ENCODE data around the gene ADGRL3. TPM values are rescaled to one million over a fixed set of nuclear protein-coding genes. Genes with fewer than 3 reads are reported as not detected.

Gene ADGRL3
- total and polyA plus RNA-seq, 4 donors: 0.39 to 59.9 (median 2.9) TPM

DNA sequence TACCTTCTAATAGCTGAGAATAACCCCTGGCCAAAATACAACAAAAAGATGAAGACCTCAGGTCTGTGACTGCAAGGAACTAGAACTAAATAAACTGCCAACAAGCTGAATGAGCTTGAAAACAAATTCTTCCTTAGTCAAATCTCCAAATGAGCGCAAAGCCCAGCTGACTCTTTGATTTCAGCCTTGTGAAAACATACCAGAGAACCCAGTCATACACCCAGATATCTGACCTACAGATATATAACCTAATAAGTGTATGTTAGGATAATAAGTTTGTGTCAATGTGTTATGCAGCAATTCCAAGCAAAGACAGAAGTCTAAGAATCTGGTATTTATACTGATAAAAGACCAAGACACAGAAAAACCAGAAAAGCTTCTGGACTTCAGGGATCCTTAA is 38.0 kb upstream of the ADGRL3 start:
- 54 to 59% methylated on average over 1 of the region's 1 CpG for WGBS, 2 donors
- H3K27me3 ChIP-seq (ENCODE audit: control insufficient read depth in 3 of 3, insufficient read depth in 3 of 3, low read length in 2 of 3): no peaks in the 10 kb centered on the region
- no peak for ATAC-seq (ENCODE audit: insufficient read depth, low FRiP score)
- H3K36me3 ChIP-seq (ENCODE audit: control insufficient read depth in 4 of 4, insufficient read depth in 4 of 4, low read length in 4 of 4): no peaks in the 10 kb centered on the region
- H3K4me3 ChIP-seq: no peak overlapping the region
- no peak overlapping the region for H3K9ac ChIP-seq (ENCODE audit: insufficient read depth in 1 of 2, low read length in 2 of 2)
- H3K4me1 ChIP-seq (ENCODE audit: control insufficient read depth in 5 of 5, insufficient read depth in 5 of 5, low read length in 5 of 5): no peaks in the 10 kb centered on the region
- no peaks in the 10 kb centered on the region for H3K9me3 ChIP-seq (ENCODE audit: control insufficient read depth in 4 of 4, insufficient read depth in 3 of 4, low read length in 3 of 4)
- TF ChIP-seq, protein P1, sequence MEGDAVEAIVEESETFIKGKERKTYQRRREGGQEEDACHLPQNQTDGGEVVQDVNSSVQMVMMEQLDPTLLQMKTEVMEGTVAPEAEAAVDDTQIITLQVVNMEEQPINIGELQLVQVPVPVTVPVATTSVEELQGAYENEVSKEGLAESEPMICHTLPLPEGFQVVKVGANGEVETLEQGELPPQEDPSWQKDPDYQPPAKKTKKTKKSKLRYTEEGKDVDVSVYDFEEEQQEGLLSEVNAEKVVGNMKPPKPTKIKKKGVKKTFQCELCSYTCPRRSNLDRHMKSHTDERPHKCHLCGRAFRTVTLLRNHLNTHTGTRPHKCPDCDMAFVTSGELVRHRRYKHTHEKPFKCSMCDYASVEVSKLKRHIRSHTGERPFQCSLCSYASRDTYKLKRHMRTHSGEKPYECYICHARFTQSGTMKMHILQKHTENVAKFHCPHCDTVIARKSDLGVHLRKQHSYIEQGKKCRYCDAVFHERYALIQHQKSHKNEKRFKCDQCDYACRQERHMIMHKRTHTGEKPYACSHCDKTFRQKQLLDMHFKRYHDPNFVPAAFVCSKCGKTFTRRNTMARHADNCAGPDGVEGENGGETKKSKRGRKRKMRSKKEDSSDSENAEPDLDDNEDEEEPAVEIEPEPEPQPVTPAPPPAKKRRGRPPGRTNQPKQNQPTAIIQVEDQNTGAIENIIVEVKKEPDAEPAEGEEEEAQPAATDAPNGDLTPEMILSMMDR (IDR thresholded peaks at IDR 0.05; ENCODE audit: control extremely low read depth, extremely low read depth): no peak
- H3K27ac ChIP-seq (ENCODE audit: low read depth in 1 of 2, low read length in 1 of 2): no peak overlapping the region
- no peak for DNase-seq

DNA sequence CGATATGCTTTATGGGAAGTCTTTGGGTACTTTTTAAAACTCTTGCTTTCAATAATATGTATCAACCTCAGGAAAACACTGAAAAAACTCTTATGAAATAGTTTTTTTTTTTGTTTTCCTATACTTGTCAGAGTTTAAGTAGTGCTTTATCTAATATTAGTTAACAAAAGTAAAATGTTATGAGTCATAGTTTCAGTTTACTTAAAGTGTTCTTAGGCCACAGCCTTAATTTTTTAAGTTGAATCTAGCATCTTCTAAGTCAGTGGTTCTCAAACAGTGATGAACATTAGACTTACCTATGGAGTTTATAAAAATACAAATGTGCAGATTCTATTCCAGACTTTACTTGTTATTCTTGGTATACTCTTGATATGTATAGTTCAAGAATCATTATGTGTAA is 26.3 kb upstream of the ADGRL3 start:
- Histone ChIP-seq H3K27me3 (ENCODE audit: control insufficient read depth in 3 of 3, insufficient read depth in 3 of 3, low read length in 2 of 3) (no peaks in the 10 kb centered on the region), H3K4me3 (no peak overlapping the region), H3K4me1 (ENCODE audit: control insufficient read depth in 5 of 5, insufficient read depth in 5 of 5, low read length in 5 of 5) (no peaks in the 10 kb centered on the region), H3K27ac (ENCODE audit: low read depth in 1 of 2, low read length in 1 of 2) (no peak overlapping the region), H3K9me3 (ENCODE audit: control insufficient read depth in 4 of 4, insufficient read depth in 3 of 4, low read length in 3 of 4) (no peaks in the 10 kb centered on the region), H3K36me3 (ENCODE audit: control insufficient read depth in 4 of 4, insufficient read depth in 4 of 4, low read length in 4 of 4) (no peaks in the 10 kb centered on the region), H3K9ac (ENCODE audit: insufficient read depth in 1 of 2, low read length in 2 of 2) (no peak overlapping the region)
- TF ChIP-seq, protein P1 (IDR thresholded peaks at IDR 0.05; ENCODE audit: control extremely low read depth, extremely low read depth): no peak
- no peak for DNase-seq
- ATAC-seq (ENCODE audit: insufficient read depth, low FRiP score): no peak
- 66 to 78% methylated on average over 1 of the region's 1 CpG for WGBS, 2 donors

DNA sequence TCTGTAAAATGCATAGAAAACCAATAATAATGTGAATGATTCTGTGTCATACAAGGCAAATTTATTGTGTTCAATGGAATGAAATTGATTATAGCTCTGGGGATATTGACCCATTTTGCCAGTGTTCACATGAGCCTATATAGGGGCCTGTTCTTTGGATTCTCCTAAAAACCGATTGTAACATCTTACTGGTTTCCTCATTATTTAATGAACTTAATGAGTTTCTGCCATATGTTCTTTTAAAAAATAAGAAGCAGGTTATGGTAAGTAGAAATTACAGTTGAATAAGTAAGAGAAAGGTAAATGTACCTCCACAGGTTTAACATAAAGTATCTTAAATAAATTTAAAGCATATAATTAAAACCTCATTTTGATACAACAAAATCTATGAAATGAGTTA is 24.6 kb upstream of the ADGRL3 start:
- Histone ChIP-seq H3K27me3 (ENCODE audit: control insufficient read depth in 3 of 3, insufficient read depth in 3 of 3, low read length in 2 of 3) (no peaks in the 10 kb centered on the region), H3K4me3 (no peak overlapping the region), H3K9ac (ENCODE audit: insufficient read depth in 1 of 2, low read length in 2 of 2) (no peak overlapping the region), H3K9me3 (ENCODE audit: control insufficient read depth in 4 of 4, insufficient read depth in 3 of 4, low read length in 3 of 4) (no peaks in the 10 kb centered on the region), H3K4me1 (ENCODE audit: control insufficient read depth in 5 of 5, insufficient read depth in 5 of 5, low read length in 5 of 5) (no peaks in the 10 kb centered on the region), H3K27ac (ENCODE audit: low read depth in 1 of 2, low read length in 1 of 2) (no peak overlapping the region), H3K36me3 (ENCODE audit: control insufficient read depth in 4 of 4, insufficient read depth in 4 of 4, low read length in 4 of 4) (no peaks in the 10 kb centered on the region)
- ATAC-seq (ENCODE audit: insufficient read depth, low FRiP score): no peak
- no peak for DNase-seq
- WGBS, 2 donors: 51 to 56% methylated on average over 1 of the region's 1 CpG
- TF ChIP-seq, protein P1 (IDR thresholded peaks at IDR 0.05; ENCODE audit: control extremely low read depth, extremely low read depth): no peak

DNA sequence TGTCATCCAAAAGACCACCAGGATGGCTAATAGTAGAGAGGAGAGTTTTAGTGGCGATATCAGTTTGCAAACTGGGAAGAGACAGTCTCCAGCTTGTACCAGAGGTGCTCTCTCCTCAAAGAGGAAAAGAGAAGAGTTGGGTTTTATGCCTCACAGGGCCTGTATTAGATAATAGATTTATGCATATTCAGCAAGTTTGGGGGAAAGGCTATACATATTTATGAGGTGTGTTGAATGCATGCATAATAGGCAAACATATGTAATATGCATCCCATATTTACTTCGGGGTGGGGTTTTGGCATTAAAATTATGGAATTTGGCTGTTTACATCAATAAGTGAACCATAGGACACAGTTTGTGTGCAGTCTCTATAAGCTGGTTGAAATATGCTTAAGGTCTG is 22.8 kb upstream of the ADGRL3 start:
- Histone ChIP-seq H3K9me3 (ENCODE audit: control insufficient read depth in 4 of 4, insufficient read depth in 3 of 4, low read length in 3 of 4) (no peaks in the 10 kb centered on the region), H3K27me3 (ENCODE audit: control insufficient read depth in 3 of 3, insufficient read depth in 3 of 3, low read length in 2 of 3) (no peaks in the 10 kb centered on the region), H3K4me1 (ENCODE audit: control insufficient read depth in 5 of 5, insufficient read depth in 5 of 5, low read length in 5 of 5) (no peaks in the 10 kb centered on the region), H3K27ac (ENCODE audit: low read depth in 1 of 2, low read length in 1 of 2) (no peak overlapping the region), H3K9ac (ENCODE audit: insufficient read depth in 1 of 2, low read length in 2 of 2) (no peak overlapping the region), H3K36me3 (ENCODE audit: control insufficient read depth in 4 of 4, insufficient read depth in 4 of 4, low read length in 4 of 4) (no peaks in the 10 kb centered on the region), H3K4me3 (no peak overlapping the region)
- ATAC-seq (ENCODE audit: insufficient read depth, low FRiP score) (no peak), DNase-seq (no peak)
- WGBS, 2 donors: 92 to 93% methylated on average over 2 of the region's 2 CpGs
- TF ChIP-seq, protein P1 (IDR thresholded peaks at IDR 0.05; ENCODE audit: control extremely low read depth, extremely low read depth): no peak
